HepG2 (cell line): ENCODE results near the gene ARHGAP26. TPM values are rescaled to one million over a fixed set of nuclear protein-coding genes. Genes with fewer than 3 reads are reported as not detected.

ENCODE experiments used
- BHLHE40 ChIP-seq: IDR thresholded peaks from 2 replicates; pipeline ENCODE4 v1.6.1; 2011; ENCODE audit warnings: low read length, improper control_type of control experiment
- FOXC1 ChIP-seq: sonication (generic); formaldehyde crosslinking; IDR thresholded peaks from 2 replicates; pipeline ENCODE4 v1.8.0; 2022; ENCODE audit warnings: mild to moderate bottlenecking, missing genetic modification reagents, borderline replicate concordance
- KAT7 ChIP-seq: IDR thresholded peaks from 2 replicates; pipeline ENCODE4 v1.6.1; 2018; ENCODE audit warnings: borderline replicate concordance, missing compliant biosample characterization
- MAFK ChIP-seq, 2 experiments: IDR thresholded peaks in 1 of 2; conservative IDR thresholded peaks in 1 of 2; 2 replicates each; pipeline ENCODE4 v1.6.1; 2011; ENCODE audit warnings: improper control_type of control experiment in 2 of 2, low read length in 2 of 2
- MXD1 ChIP-seq: sonication (generic); formaldehyde crosslinking; IDR thresholded peaks from 2 replicates; pipeline ENCODE4 v1.4.0; 2020; ENCODE audit warnings: mild to moderate bottlenecking, missing genetic modification reagents
- MXI1 ChIP-seq: IDR thresholded peaks from 3 replicates; pipeline ENCODE4 v1.6.1; 2012; ENCODE audit warnings: low read depth, low read length, inconsistent platforms, borderline replicate concordance
- NFE2 ChIP-seq: sonication (generic); formaldehyde crosslinking; IDR thresholded peaks from 2 replicates; pipeline ENCODE4 v1.4.0; 2020; ENCODE audit warnings: missing genetic modification reagents
- NFKBIZ ChIP-seq: IDR thresholded peaks from 2 replicates; pipeline ENCODE4 v1.6.1; 2018; ENCODE audit warnings: missing genetic modification reagents, missing compliant biosample characterization
- NR0B2 ChIP-seq: sonication (generic); formaldehyde crosslinking; IDR thresholded peaks from 2 replicates; pipeline ENCODE4 v1.4.0; 2020; ENCODE audit warnings: mild to moderate bottlenecking, missing genetic modification reagents
- RFX1 ChIP-seq: fragments of 450-650 bp; IDR thresholded peaks from 2 replicates; pipeline ENCODE4 v1.6.1; 2017
- RNF2 ChIP-seq: fragments of 450-650 bp; conservative IDR thresholded peaks from 2 replicates; pipeline ENCODE4 v1.6.1; 2016; ENCODE audit warnings: low read depth
- ZFP90 ChIP-seq: sonication (generic); formaldehyde crosslinking; IDR thresholded peaks from 2 replicates; pipeline ENCODE4 v1.8.0; 2022; ENCODE audit warnings: missing genetic modification reagents, mild to moderate bottlenecking, inconsistent platforms, borderline replicate concordance
- ZNF367 ChIP-seq: sonication (generic); formaldehyde crosslinking; IDR thresholded peaks from 2 replicates; pipeline ENCODE4 v1.4.0; 2020; ENCODE audit warnings: missing genetic modification reagents, borderline replicate concordance
- ZNF549 ChIP-seq: sonication (generic); formaldehyde crosslinking; IDR thresholded peaks from 2 replicates; pipeline ENCODE4 v1.5.0; 2020; ENCODE audit warnings: missing genetic modification reagents
- ZNF577 ChIP-seq: sonication (generic); formaldehyde crosslinking; IDR thresholded peaks from 2 replicates; pipeline ENCODE4 v1.4.0; 2020; ENCODE audit warnings: mild to moderate bottlenecking, low read depth, missing genetic modification reagents, borderline replicate concordance
- ZNF580 ChIP-seq: IDR thresholded peaks from 2 replicates; pipeline ENCODE4 v1.6.1; 2016; ENCODE audit warnings: low read depth, borderline replicate concordance
- polyA plus RNA-seq, 8 experiments: library from polyadenylated mRNA; depleted of rRNA in 3 of 8; stranded (reverse) in 7 of 8; unstranded in 1 of 8; fragments of >200 nt; fragmentation: Illumina TruSeq in 4 of 8; extraction: Trizol in 4 of 8; gene quantifications; 2 replicates each; pipeline versions ENCODE4 v1.2.1 to v1.2.3, GENCODE V29; 2011 to 2016; ENCODE audit warnings: low read depth in 4 of 8, missing spikeins in 1 of 8, mixed read lengths in 1 of 8; ENCODE audit not compliant: insufficient read depth in 1 of 8
- total RNA-seq, 5 experiments: library from RNA; depleted of rRNA; stranded (reverse); fragments of >200 nt; fragmentation: Illumina TruSeq; extraction: Trizol; gene quantifications; 2 replicates each; pipeline ENCODE4 v1.2.3, GENCODE V29; 2016; ENCODE audit warnings: low read depth in 1 of 5
- TF ChIP-seq, protein P1 (sequence below): sonication (generic); formaldehyde crosslinking; IDR thresholded peaks from 2 replicates; pipeline ENCODE4 v1.5.1; 2020; ENCODE audit warnings: mild to moderate bottlenecking, missing genetic modification reagents, moderate library complexity
- TF ChIP-seq, protein P2 (sequence below), 2 experiments: sonication (generic) in 1 of 2; formaldehyde crosslinking in 1 of 2; IDR thresholded peaks; 2 replicates each; pipeline versions ENCODE4 v1.4.0 to v1.6.1; 2018 to 2020; ENCODE audit warnings: missing genetic modification reagents in 2 of 2, borderline replicate concordance in 1 of 2, low read depth in 1 of 2, mild to moderate bottlenecking in 1 of 2, missing biosample characterization in 1 of 2
- TF ChIP-seq, protein P3 (sequence below): sonication (generic); formaldehyde crosslinking; IDR thresholded peaks from 2 replicates; pipeline ENCODE4 v1.8.0; 2022; ENCODE audit warnings: missing genetic modification reagents, low read depth, mild to moderate bottlenecking, borderline replicate concordance

The ARHGAP26 gene
- total and polyA plus RNA-seq, 2 of the 13 experiments (the other 11 are each of a cell fraction or from before 2014, with no cell fraction given): 9.6 to 18.2 TPM

- TF ChIP-seq MXI1: no peak
- no peak for TF ChIP-seq ZNF577 (CRISPR knock-in tag)
- TF ChIP-seq NFKBIZ (CRISPR knock-in tag): peak; percentile 90; the same call in 1 of the 2 replicates
- peak; percentile 94; the same call in 1 of the 2 replicates for TF ChIP-seq ZNF580 (CRISPR knock-in tag)
- TF ChIP-seq ZNF367: no peak
- TF ChIP-seq KAT7 (CRISPR knock-in tag): peak; percentile 55; the same call in 1 of the 2 replicates
- no peak; the same call in 1 of the 2 replicates for TF ChIP-seq NFE2 (CRISPR knock-in tag)
- TF ChIP-seq, protein P1, sequence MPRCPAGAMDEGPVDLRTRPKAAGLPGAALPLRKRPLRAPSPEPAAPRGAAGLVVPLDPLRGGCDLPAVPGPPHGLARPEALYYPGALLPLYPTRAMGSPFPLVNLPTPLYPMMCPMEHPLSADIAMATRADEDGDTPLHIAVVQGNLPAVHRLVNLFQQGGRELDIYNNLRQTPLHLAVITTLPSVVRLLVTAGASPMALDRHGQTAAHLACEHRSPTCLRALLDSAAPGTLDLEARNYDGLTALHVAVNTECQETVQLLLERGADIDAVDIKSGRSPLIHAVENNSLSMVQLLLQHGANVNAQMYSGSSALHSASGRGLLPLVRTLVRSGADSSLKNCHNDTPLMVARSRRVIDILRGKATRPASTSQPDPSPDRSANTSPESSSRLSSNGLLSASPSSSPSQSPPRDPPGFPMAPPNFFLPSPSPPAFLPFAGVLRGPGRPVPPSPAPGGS (CRISPR knock-in tag): peak; percentile 76
- TF ChIP-seq BHLHE40: peak; percentile 38; the same call in 1 of the 2 replicates
- TF ChIP-seq, protein P2, sequence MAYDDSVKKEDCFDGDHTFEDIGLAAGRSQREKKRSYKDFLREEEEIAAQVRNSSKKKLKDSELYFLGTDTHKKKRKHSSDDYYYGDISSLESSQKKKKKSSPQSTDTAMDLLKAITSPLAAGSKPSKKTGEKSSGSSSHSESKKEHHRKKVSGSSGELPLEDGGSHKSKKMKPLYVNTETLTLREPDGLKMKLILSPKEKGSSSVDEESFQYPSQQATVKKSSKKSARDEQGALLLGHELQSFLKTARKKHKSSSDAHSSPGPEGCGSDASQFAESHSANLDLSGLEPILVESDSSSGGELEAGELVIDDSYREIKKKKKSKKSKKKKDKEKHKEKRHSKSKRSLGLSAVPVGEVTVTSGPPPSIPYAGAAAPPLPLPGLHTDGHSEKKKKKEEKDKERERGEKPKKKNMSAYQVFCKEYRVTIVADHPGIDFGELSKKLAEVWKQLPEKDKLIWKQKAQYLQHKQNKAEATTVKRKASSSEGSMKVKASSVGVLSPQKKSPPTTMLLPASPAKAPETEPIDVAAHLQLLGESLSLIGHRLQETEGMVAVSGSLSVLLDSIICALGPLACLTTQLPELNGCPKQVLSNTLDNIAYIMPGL (CRISPR knock-in tag; IDR thresholded peaks at IDR 0.05; ENCODE audit: borderline replicate concordance in 1 of 2, low read depth in 1 of 2): peak in 1 of 2 experiments; percentile 79; a peak in 2 of 4 replicates
- no peak for TF ChIP-seq NR0B2 (CRISPR knock-in tag)
- TF ChIP-seq MAFK (conservative IDR thresholded peaks at IDR 0.05 in 1 of 2, IDR thresholded peaks at IDR 0.05 in 1 of 2; ENCODE audit: low read length in 2 of 2): peak; percentile 45 to 66
- peak; percentile 79; the same call in 1 of the 2 replicates for TF ChIP-seq FOXC1
- no peak for TF ChIP-seq RFX1
- TF ChIP-seq, protein P3, sequence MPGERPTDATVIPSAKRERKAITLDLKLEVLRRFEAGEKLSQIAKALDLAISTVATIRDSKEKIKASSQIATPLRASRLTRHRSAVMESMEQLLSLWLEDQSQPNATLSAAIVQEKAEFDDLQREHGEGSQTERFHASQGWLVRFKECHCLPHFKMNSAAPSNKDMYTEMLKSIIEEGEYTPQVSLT (CRISPR knock-in tag): no peak
- TF ChIP-seq RNF2: no peak
- no peak for TF ChIP-seq ZNF549 (CRISPR knock-in tag)
- peak; percentile 93; the same call in 1 of the 2 replicates for TF ChIP-seq ZFP90 (CRISPR knock-in tag)
- TF ChIP-seq MXD1 (CRISPR knock-in tag): no peak
These were observed 37.3 kb downstream of the ARHGAP26 start (continued) for GRCh38 chr5:142807372-142807911.
